Tongue (tissue), 2 donors: ENCODE measurements around the gene ATG101. TPM values are rescaled to one million over a fixed set of nuclear protein-coding genes. Genes with fewer than 3 reads are reported as not detected.
A peak's percentile ranks its signal among the peaks of the same experiment; 100 is the strongest.

Experiments used
- DNase-seq: peaks from one replicate; pipeline ENCODE4 v3.0.0-alpha.2; 2015
- total RNA-seq: library from RNA; depleted of rRNA; stranded (reverse); fragments of >200 nt; gene quantifications from one replicate; pipeline ENCODE4 v1.2.3, GENCODE V29; 2014

Gene ATG101
- 30.3 TPM for total RNA-seq

DNA sequence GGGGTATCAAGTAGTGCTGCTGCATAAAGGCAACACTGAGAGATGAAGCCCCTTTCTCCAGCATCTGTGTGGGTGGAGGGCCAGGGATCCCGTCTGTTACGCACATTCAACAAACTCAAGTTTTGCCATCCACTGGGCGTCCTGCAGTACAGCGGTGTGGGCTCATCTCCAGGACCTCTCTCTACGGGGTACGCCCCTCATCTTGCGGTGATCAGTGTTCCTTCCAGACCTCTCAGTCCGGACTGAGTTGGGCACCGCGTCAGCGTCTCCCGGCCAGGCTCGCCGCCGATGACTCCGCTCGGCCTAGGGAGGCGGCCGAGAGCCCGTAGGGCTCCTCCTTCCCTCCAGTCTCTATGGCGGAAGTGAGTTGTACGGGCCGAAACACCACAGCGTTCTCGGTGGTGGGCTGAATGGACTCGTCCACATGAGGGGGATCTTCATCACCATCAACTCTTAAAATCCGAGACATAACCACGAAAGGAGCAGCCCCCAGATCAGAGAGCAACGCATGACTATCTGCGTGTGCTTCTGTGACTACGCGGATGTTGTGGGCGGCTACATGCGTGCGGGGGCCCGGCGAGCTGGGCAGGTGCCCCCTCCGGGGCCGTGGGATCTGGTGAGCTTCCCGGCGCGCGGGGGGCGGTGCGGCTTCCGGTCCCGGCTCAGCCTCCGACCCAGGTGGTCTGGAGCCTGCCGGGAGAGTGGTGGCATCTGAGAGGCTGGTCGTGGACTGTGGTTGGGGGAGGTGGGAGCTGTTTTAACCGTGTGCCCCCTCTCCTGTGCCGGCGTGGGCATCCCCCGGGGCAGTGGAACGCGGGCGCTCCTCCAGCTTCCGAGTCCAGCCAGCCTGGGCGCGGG lies at the start of gene ATG101:
ATG101 (plus strand) TSS at position 652 of the 858 bp plus-strand sequence. CDS start 3,673 bp downstream, outside the sequence.
- DNase-seq: peak; percentile 97

GRCh38 chr12:52020539-52021336 lies 49.0 kb upstream of the ATG101 start:
- DNase-seq: peak; percentile 81

DNA sequence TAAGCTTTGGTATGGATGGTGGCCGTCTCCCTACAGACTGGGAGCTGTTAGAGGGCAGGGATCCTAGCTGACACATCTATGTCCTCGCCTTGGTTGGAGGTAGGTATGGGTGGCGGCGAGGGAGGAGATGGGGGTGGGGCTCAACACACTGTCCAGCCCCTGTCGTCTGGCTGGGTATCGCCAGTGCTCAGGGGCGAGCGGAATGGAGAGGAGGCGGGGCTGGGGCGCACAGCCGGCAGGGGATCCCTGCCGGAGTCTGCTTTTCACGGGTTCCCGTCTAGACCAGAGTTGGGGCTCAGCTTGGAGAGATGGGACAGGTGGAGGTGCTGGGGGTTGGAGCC lies 47.0 kb upstream of the ATG101 start:
- DNase-seq: no peak

DNA sequence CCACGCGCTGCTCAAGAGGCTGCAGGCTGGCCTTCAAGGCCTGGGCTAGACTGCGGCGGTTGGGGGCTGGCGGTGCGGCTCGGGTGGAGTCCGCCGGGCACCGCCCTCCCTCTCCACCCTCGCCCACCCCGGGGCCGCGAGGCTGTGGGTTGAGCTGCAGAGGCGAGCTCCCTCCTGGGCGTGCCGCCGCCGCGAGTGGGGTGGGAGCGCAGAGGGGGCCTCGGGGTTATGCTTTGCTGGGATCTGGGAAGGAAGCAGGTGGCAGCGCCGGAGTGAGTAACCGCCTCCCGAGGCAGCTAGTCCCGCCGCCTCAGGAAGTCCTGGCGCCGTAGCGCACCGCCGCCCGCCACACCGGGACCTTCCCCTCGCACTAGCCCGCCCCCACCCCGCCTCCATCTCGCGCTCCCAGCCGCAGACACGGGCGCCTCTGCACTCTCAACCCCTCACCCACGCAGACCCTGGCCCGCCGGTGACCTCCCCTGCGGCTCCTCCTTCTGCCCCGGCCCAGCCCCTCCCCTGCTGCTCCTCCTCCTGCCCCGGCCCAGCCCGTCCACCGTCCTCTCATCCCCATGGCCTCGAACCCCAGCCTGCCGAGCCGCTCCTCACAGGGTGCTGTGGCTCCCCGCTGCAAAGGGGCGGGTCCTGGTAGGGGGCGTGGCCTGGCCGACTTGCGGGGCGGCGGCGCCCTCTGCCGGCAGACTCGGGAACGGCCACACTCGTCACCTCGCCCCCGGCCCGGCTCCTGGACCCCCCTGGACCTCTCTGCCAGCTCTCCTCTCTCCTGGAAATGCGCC lies 46.4 kb upstream of the ATG101 start:
- DNase-seq: peak; percentile 88

DNA sequence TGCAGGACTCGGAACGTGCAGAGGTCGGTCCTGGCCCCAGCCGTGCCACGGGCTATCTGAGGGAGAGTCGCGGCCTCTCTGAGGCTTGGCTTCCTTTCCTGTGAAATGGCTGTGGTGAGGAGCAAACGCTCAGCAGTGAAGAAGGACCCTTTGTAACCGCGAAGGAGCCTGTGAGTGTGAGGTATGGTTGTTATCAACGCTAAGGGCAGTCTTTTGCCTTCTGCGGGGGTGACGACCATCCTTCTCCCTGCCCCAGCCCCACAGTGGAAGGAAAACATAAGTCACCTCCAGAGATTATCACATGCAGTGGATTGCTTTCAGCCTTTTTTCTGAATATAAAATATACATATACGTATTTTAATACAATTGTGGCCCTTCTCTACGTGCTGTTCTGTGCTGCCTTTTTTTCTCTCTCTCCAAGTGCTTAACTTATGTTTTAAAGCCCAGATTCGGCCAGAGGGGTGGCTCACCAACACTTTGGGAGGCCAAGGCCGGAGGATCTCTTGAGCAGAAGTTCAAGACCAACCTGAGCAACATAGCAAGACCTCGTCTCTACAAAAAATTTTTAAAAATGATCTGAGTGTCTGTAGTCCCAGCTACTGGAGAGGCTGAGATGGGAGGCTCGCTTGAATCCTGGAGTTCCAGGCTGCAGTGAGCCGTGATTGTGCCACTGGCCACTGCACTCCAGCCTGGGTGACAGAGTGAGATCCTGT lies 45.6 kb upstream of the ATG101 start:
- no peak for DNase-seq

DNA sequence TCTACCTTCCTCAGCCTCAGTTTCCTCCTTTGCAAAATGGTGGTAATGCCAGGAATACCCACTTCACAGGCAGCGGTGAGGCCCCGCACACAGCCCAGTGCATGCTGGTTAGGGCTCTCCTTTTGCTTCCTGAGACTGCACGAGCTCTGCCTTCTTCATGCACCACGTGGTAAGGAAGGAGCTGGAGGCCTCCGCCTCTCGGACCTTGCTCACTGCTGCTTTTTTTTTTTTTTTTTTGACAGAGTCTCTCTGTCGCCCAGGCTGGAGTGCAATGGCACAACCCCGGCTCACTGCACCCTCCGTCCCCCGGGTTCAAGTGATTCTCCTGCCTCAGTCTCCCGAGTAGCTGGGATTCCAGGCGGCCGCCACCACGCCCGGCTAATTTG lies 44.9 kb upstream of the ATG101 start:
- DNase-seq: no peak

- DNase-seq: peak; percentile 65
Observed at GRCh38 chr12:52026263-52026662, 43.5 kb upstream of the ATG101 start.

- DNase-seq: peak; percentile 67
Observed at GRCh38 chr12:52027085-52027843, 42.5 kb upstream of the ATG101 start.

- peak; percentile 79 for DNase-seq
Observed at GRCh38 chr12:52029685-52030084, 40.1 kb upstream of the ATG101 start.

DNA sequence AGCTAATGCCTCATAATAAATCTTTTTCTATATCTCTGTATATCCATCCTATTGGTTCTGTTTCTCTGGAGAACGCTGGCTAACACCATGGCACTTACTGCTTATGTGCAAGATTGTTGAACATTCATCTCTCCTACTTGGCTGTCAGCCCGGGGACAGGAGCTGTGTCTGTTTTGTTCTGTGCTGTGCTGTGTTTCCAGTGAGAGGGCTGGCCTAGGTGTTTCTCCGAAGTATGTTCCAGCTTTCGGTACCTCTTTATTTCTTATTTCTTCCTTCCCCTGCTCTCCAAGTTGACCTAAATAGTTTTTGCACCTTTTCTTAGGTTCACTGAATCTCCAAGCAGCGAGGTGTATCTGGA lies 37.4 kb upstream of the ATG101 start:
- DNase-seq: peak; percentile 91

- DNase-seq: peak; percentile 99
Observed at GRCh38 chr12:52032804-52033445, 36.9 kb upstream of the ATG101 start.

- DNase-seq: no peak
Observed at GRCh38 chr12:52033446-52034140, 36.2 kb upstream of the ATG101 start.

DNA sequence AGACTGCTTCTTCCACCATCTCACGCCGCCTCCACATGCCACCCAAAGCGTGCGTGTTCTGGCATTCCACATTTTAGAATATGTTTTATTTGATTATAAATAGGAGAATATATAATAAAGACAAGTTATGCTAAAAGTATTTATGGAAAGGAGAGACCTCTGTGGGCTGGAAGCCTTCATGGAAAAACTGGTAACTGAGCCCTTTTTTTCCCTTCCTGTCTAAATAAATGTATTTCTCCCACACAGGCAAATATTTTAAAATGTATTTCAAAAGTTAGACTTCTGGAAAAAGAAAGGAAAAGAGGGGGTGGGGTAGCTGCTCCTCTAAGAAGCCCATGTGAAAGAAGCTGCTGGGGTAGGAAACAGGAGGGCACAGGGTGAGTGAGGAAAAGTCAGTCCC lies 34.6 kb upstream of the ATG101 start:
- DNase-seq: peak; percentile 64

- DNase-seq: no peak
Observed at GRCh38 chr12:52035926-52036325, 33.9 kb upstream of the ATG101 start.

DNA sequence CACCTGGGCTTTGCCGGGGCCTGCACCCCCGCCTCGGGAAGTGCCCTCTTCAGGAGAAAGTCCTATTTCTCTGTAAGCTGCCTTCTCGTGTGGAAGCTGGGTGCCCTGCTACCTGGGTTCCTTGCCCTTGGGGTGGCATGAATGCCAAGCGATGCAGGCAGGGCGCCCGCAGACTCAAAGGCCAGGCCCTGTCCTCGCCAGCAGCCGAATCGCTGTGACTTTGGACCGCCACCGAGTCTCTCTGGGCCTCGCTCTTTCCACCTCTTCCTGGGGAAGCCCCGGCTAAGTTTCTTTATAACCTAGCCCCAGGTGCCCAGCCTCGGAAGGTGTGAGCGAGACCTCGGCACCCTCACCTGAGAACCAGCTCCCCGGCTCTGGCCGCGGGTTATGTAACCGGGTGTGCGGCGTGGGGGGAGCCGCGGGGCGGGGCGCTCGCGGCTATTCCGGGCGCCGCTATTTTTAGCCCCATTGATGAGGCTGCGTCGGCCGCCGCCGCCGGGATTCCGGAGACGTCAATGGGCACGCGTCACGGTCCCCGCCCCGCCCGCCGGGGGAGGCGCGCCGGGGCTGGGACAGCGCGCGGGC lies 33.1 kb upstream of the ATG101 start:
- peak; percentile 94 for DNase-seq

GRCh38 chr12:52037248-52037861 lies 32.4 kb upstream of the ATG101 start:
- peak; percentile 62 for DNase-seq

DNA sequence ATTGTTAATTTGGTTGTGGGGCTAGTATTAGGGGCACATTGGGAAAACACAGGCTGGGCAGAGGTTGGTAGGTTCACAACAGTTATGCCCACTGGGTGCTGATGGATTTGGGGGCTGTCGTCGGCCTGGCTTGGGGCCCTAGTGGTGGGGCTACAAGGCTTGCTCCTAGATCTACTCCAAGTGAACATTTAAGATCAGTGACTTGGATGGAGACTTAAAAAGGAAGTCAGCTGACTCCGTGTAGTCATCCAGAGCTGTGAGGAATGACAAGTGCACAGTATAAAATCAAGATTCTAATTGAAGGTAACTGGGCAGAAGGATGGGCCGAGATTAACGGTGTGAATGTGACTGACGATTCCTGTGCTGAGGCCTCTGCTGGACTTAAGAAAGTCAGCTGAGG lies 31.3 kb upstream of the ATG101 start:
- no peak for DNase-seq

DNA sequence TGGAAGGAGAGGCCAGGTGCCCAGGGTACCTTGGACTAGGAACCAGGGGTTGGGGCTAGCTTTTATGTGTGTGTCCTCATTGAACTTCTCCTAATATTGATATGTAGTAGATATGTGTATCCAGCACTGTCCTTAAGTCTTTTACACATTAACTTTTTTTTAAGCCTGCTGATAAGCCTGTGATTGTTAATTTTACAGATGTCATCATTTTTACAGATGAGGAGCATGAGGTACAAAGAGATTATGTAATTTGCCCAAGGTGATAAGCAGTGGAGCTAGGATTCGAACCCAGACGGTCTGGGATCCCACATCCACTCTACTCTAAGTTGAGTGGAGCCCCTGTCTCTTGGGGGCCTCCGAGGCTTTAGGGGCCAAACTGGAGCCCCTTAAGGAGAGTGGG lies 28.7 kb upstream of the ATG101 start:
- DNase-seq: no peak

- peak; percentile 69 for DNase-seq
Observed at GRCh38 chr12:52041695-52042123, 28.1 kb upstream of the ATG101 start.
